Measurements from ENCODE around the gene MYBPC1. TPM values are rescaled to one million over a fixed set of nuclear protein-coding genes. Genes with fewer than 3 reads are reported as not detected.

MYBPC1 gene
- total and polyA plus RNA-seq, 2 of the 13 experiments (the other 11 are each of a cell fraction or from before 2014, with no cell fraction given) = 0.31 to 0.53 TPM

DNA sequence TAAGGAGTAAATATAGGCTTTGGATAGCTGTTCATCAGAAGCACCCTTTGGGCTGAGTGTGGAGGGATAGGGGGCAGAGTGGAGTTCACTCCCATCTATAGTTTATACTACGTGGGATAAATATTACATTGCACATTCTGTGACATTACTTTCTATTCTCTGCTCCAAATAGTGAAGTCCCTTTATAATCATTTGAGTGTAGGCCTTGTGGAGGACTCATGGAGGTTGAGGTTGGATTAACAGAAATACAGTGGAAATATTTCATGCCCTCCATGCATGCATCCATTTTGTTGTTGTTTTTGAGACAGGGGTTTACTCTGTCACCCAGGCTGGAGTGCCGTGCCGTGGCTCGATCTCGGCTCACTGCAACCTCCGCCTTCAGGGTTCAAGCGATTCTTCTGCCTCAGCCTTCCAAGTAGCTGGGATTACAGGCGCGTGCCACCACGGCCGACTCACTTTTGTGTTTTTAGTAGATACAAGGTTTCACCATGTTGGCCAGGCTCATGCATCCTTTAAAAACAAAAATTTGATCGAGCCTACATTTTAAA lies 104.1 kb downstream of the MYBPC1 start:
- in situ Hi-C loops (cut with HindIII; ENCODE audit: extremely low pct_ligation_motif_present, low pct_unique_long_range_greater_than_20kb) = loop anchor here (10.0 kb wide), 1 partner anchor 94 kb away; no protein-coding TSS in a partner anchor
- CTCF ChIA-PET (ENCODE audit: low intra/inter-chr PET ratio, low total read pairs) = interaction anchor here (0.9 kb wide), 1 partner anchor 28 kb away, joined by 3 read pairs; no protein-coding TSS in a partner anchor
- Histone ChIP-seq H3K4me2 (ENCODE audit: low read depth, low read length) (peak overlapping the region; percentile 79), H4K20me1 (ENCODE audit: insufficient read depth, low read length) (peaks cover 26% of the 10 kb centered on the region), H3K4me3 (replicated peaks in 1 of 3; ENCODE audit: insufficient read depth in 1 of 3, low read depth in 2 of 3, low read length in 3 of 3) (peak overlapping the region; percentile 97 to 100 (median 99)), H3K4me1 (ENCODE audit: insufficient read depth, low read length) (peaks cover 68% of the 10 kb centered on the region), H2AFZ (ENCODE audit: low read length) (no peak overlapping the region), H3K9ac (ENCODE audit: insufficient read depth, low read depth, low read length) (peak overlapping the region; percentile 95), H3K36me3 (replicated peaks in 1 of 2; ENCODE audit: control insufficient read depth in 1 of 2, insufficient read depth in 2 of 2, low read length in 2 of 2) (peaks cover 2 to 10% of the 10 kb centered on the region in 2 experiments; a peak in 2 of 5 replicates), H3K27me3 (ENCODE audit: control insufficient read depth in 1 of 2, insufficient read depth in 2 of 2, low read length in 2 of 2) (no peaks in the 10 kb centered on the region; a peak in 2 of 5 replicates), H3K27ac (ENCODE audit: extremely low read length, insufficient read depth, low read length) (peak overlapping the region; percentile 98), H3K79me2 (ENCODE audit: insufficient read depth, low read length) (peaks cover 68% of the 10 kb centered on the region), H3K9me3 (ENCODE audit: low read length) (no peaks in the 10 kb centered on the region)
- POLR2A ChIA-PET = interaction anchor here (0.6 to 2.8 kb wide), 15 partner anchors 8 to 292 kb away, joined by 3 to 20 read pairs (median 4); partner anchors contain the start of gene ARL1
- WGBS (ENCODE audit: low lambda C conversion rate) = 1% methylated on average over 9 of the region's 12 CpGs
- DNase-seq (ENCODE audit: low spot score) = no peak
- no peak for FAIRE-seq
- ATAC-seq = peak; percentile 15; the same call in 2 of the 3 replicates
- intact Hi-C loops (cut with micrococcal nuclease; ENCODE audit: unreplicated experiment) = loop anchor here (2.0 to 5.0 kb wide), 2 partner anchors 14 to 82 kb away; no protein-coding TSS in a partner anchor
- TSS peak; percentile 36 for BruUV-seq (replicated peaks)
- TF ChIP-seq MTA1 (CRISPR knock-in tag; IDR thresholded peaks at IDR 0.05; ENCODE audit: borderline replicate concordance) (no peak), NR2F2 (IDR thresholded peaks at IDR 0.05; ENCODE audit: borderline replicate concordance, low read depth) (no peak), KAT7 (CRISPR knock-in tag; IDR thresholded peaks at IDR 0.05; ENCODE audit: borderline replicate concordance) (no peak), FOSL2 (CRISPR knock-in tag; IDR thresholded peaks at IDR 0.05) (no peak), ZNF142 (CRISPR knock-in tag; IDR thresholded peaks at IDR 0.05) (no peak), ZKSCAN8 (CRISPR knock-in tag; IDR thresholded peaks at IDR 0.05; ENCODE audit: borderline replicate concordance) (0 out of 2 replicates have a peak, but pooled peaks have one; percentile 21), ZBTB20 (CRISPR knock-in tag; IDR thresholded peaks at IDR 0.05; ENCODE audit: borderline replicate concordance, low read depth) (no peak), CBX1 (IDR thresholded peaks at IDR 0.05; ENCODE audit: low read depth) (no peak), TP53 (CRISPR knock-in tag; conservative IDR thresholded peaks at IDR 0.05) (no peak), FOXJ3 (CRISPR knock-in tag; IDR thresholded peaks at IDR 0.05; ENCODE audit: borderline replicate concordance) (no peak), DMAP1 (CRISPR knock-in tag; IDR thresholded peaks at IDR 0.05) (0 out of 2 replicates have a peak, but pooled peaks have one; percentile 10), ZBTB26 (CRISPR knock-in tag; IDR thresholded peaks at IDR 0.05; ENCODE audit: borderline replicate concordance) (no peak), PHF5A (CRISPR knock-in tag; IDR thresholded peaks at IDR 0.05; ENCODE audit: low read depth, unreplicated experiment) (no peak), ZSCAN30 (CRISPR knock-in tag; IDR thresholded peaks at IDR 0.05) (no peak)
- TF ChIP-seq, protein P1, sequence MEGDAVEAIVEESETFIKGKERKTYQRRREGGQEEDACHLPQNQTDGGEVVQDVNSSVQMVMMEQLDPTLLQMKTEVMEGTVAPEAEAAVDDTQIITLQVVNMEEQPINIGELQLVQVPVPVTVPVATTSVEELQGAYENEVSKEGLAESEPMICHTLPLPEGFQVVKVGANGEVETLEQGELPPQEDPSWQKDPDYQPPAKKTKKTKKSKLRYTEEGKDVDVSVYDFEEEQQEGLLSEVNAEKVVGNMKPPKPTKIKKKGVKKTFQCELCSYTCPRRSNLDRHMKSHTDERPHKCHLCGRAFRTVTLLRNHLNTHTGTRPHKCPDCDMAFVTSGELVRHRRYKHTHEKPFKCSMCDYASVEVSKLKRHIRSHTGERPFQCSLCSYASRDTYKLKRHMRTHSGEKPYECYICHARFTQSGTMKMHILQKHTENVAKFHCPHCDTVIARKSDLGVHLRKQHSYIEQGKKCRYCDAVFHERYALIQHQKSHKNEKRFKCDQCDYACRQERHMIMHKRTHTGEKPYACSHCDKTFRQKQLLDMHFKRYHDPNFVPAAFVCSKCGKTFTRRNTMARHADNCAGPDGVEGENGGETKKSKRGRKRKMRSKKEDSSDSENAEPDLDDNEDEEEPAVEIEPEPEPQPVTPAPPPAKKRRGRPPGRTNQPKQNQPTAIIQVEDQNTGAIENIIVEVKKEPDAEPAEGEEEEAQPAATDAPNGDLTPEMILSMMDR (CRISPR knock-in tag; IDR thresholded peaks at IDR 0.05) = peak; percentile 34
